Common myeloid progenitor, CD34-positive (primary cell): ENCODE results near the gene DRD4.

Source experiments
- CTCF ChIA-PET: fragments of 350-600 bp; sonication (Branson Sonifier 250); formaldehyde crosslinking; loops from one replicate; lab custom pipeline; 2021; ENCODE audit warnings: antibody characterized with exemption; lab: Charles Lee
- POLR2A ChIA-PET: fragments of 350-600 bp; sonication (Branson Sonifier 250); formaldehyde crosslinking; loops from one replicate; lab custom pipeline; 2021; ENCODE audit warnings: antibody characterized with exemption; lab: Charles Lee
- DNase-seq, 3 donors: peaks; one replicate each; pipeline versions ENCODE4 v3.0.0 to v3.0.0-alpha.2; 2013
- H3K27ac ChIP-seq, 2 experiments: 1 replicate in 1 of 2; 2 replicates in 1 of 2; pipeline ENCODE4 v1.7.0; 2013; ENCODE audit warnings: inconsistent platforms in 2 of 2, low read length in 2 of 2, mild to moderate bottlenecking in 2 of 2, low read depth in 1 of 2, moderate library complexity in 1 of 2; ENCODE audit not compliant: severe bottlenecking in 2 of 2, insufficient read depth in 1 of 2, poor library complexity in 1 of 2
- H3K27me3 ChIP-seq, 5 experiments: replicated peaks in 2 of 5; 1 replicate in 3 of 5; 2 replicates in 2 of 5; pipeline versions ENCODE4 v1.6.1 to v1.7.0; 2013; ENCODE audit warnings: low read length in 4 of 5, mild to moderate bottlenecking in 2 of 5, moderate library complexity in 2 of 5, inconsistent platforms in 1 of 5; ENCODE audit not compliant: insufficient read depth in 5 of 5, control insufficient read depth in 4 of 5
- H3K36me3 ChIP-seq, 4 experiments: 1 replicate in 2 of 4; 2 replicates in 2 of 4; pipeline versions ENCODE4 v1.6.1 to v1.7.0; 2013; ENCODE audit warnings: low read length in 3 of 4, control low read depth in 1 of 4, mild to moderate bottlenecking in 1 of 4; ENCODE audit not compliant: control insufficient read depth in 4 of 4, insufficient read depth in 4 of 4
- H3K4me1 ChIP-seq, 4 experiments: 1 replicate in 3 of 4; 2 replicates in 1 of 4; pipeline versions ENCODE4 v1.6.1 to v1.7.1; 2013; ENCODE audit warnings: low read length in 3 of 4, mild to moderate bottlenecking in 3 of 4, control low read depth in 1 of 4, inconsistent platforms in 1 of 4, moderate library complexity in 1 of 4; ENCODE audit not compliant: control insufficient read depth in 4 of 4, insufficient read depth in 4 of 4; ENCODE audit errors: control extremely low read depth in 1 of 4
- H3K4me3 ChIP-seq, 7 experiments: 1 replicate in 4 of 7; 2 replicates in 3 of 7; pipeline versions ENCODE4 v1.5.1 to v1.7.0; 2013; ENCODE audit warnings: mild to moderate bottlenecking in 7 of 7, low read length in 6 of 7, moderate library complexity in 6 of 7, inconsistent platforms in 2 of 7, low read depth in 2 of 7, control low read depth in 1 of 7; ENCODE audit not compliant: insufficient read depth in 4 of 7, control insufficient read depth in 1 of 7; ENCODE audit errors: extremely low read depth in 1 of 7
- H3K9me3 ChIP-seq, 5 experiments: 1 replicate in 4 of 5; 2 replicates in 1 of 5; pipeline versions ENCODE4 v1.6.1 to v1.7.1; 2013; ENCODE audit warnings: low read length in 4 of 5, mild to moderate bottlenecking in 2 of 5, inconsistent platforms in 1 of 5, low read depth in 1 of 5, moderate library complexity in 1 of 5; ENCODE audit not compliant: control insufficient read depth in 4 of 5, insufficient read depth in 2 of 5; ENCODE audit errors: control extremely low read depth in 1 of 5
- WGBS: methylation state at CpG from one replicate; pipeline ENCODE4 v1.1.5; 2013; ENCODE audit not compliant: insufficient coverage; 5-methylcytosine and 5-hydroxymethylcytosine counted together

The DRD4 gene

GRCh38 chr11:592918-593317 is 44.2 kb upstream of the DRD4 start:
- DNase-seq, result no peak
- ChIA-PET CTCF (no interaction called here), POLR2A (interaction anchor here (0.6 kb wide), 1 partner anchor 23 kb away, joined by 3 read pairs; no protein-coding TSS in a partner anchor)
- H3K27me3 ChIP-seq, result no peaks in the 10 kb centered on the region
- no peaks in the 10 kb centered on the region for H3K9me3 ChIP-seq
- no peak overlapping the region for H3K27ac ChIP-seq
- 97% methylated on average over 6 of the region's 10 CpGs for WGBS
- H3K36me3 ChIP-seq, result peaks cover 11 to 81% (median 65%) of the 10 kb centered on the region in 4 experiments
- no peak overlapping the region for H3K4me3 ChIP-seq
- H3K4me1 ChIP-seq, result peaks cover 0 to 14% (median 2%) of the 10 kb centered on the region in 4 experiments

- Histone ChIP-seq H3K9me3 (no peaks in the 10 kb centered on the region), H3K36me3 (peaks cover 13 to 83% (median 68%) of the 10 kb centered on the region in 4 experiments), H3K27me3 (no peaks in the 10 kb centered on the region), H3K4me1 (peaks cover 0 to 12% (median 2%) of the 10 kb centered on the region in 4 experiments), H3K27ac (no peak overlapping the region), H3K4me3 (no peak overlapping the region)
- ChIA-PET POLR2A (no interaction called here), CTCF (no interaction called here)
- 99% methylated on average over 21 of the region's 21 CpGs for WGBS
- no peak for DNase-seq
These were observed 43.7 kb upstream of the DRD4 start for GRCh38 chr11:593347-593746.

- Histone ChIP-seq H3K27me3 (no peaks in the 10 kb centered on the region), H3K36me3 (peaks cover 14 to 83% (median 66%) of the 10 kb centered on the region in 4 experiments), H3K9me3 (no peaks in the 10 kb centered on the region), H3K27ac (no peak overlapping the region), H3K4me1 (peaks cover 0 to 12% (median 2%) of the 10 kb centered on the region in 4 experiments), H3K4me3 (no peak overlapping the region)
- 99% methylated on average over 9 of the region's 10 CpGs for WGBS
- no peak for DNase-seq
- CTCF ChIA-PET, result interaction anchor here (1.3 to 1.6 kb wide), 3 partner anchors 9 to 31 kb away, joined by 4 to 6 read pairs (median 4); no protein-coding TSS in a partner anchor
- POLR2A ChIA-PET, result no interaction called here
These were observed 41.7 kb upstream of the DRD4 start for GRCh38 chr11:595400-595799.

- 81% methylated on average over 7 of the region's 10 CpGs for WGBS
- Histone ChIP-seq H3K36me3 (peaks cover 14 to 81% (median 63%) of the 10 kb centered on the region in 4 experiments), H3K27me3 (no peaks in the 10 kb centered on the region), H3K4me3 (no peak overlapping the region), H3K4me1 (peaks cover 0 to 12% (median 2%) of the 10 kb centered on the region in 4 experiments), H3K27ac (no peak overlapping the region), H3K9me3 (no peaks in the 10 kb centered on the region)
- no peak for DNase-seq
- POLR2A ChIA-PET, result no interaction called here
- CTCF ChIA-PET, result interaction anchor here (1.0 to 1.1 kb wide), 2 partner anchors 10 to 16 kb away, joined by 3 to 5 read pairs; no protein-coding TSS in a partner anchor
These were observed 40.7 kb upstream of the DRD4 start for GRCh38 chr11:596374-596773.

GRCh38 chr11:597166-597725 is 39.8 kb upstream of the DRD4 start:
- POLR2A ChIA-PET, result no interaction called here
- no peaks in the 10 kb centered on the region for H3K9me3 ChIP-seq
- CTCF ChIA-PET, result no interaction called here
- no peak overlapping the region for H3K4me3 ChIP-seq
- H3K4me1 ChIP-seq, result peaks cover 0 to 12% (median 2%) of the 10 kb centered on the region in 4 experiments
- H3K27ac ChIP-seq, result no peak overlapping the region
- WGBS, result over 99% methylated on average over 24 of the region's 29 CpGs
- H3K36me3 ChIP-seq, result peaks cover 20 to 86% (median 66%) of the 10 kb centered on the region in 4 experiments
- H3K27me3 ChIP-seq, result no peaks in the 10 kb centered on the region
- no peak for DNase-seq

GRCh38 chr11:598005-598680 is 38.9 kb upstream of the DRD4 start:
- Histone ChIP-seq H3K36me3 (peaks cover 21 to 85% (median 65%) of the 10 kb centered on the region in 4 experiments), H3K27me3 (no peaks in the 10 kb centered on the region), H3K9me3 (no peaks in the 10 kb centered on the region), H3K4me3 (no peak overlapping the region), H3K27ac (no peak overlapping the region), H3K4me1 (peaks cover 0 to 12% (median 2%) of the 10 kb centered on the region in 4 experiments)
- no peak for DNase-seq
- ChIA-PET CTCF (no interaction called here), POLR2A (no interaction called here)
- 99% methylated on average over 27 of the region's 30 CpGs for WGBS
